GM18507 (cell line): ENCODE results near the gene SIRT4.
"Not testable (repeated sequence)": the region's sequence is repeated elsewhere in the genome, so short reads cannot be mapped to it uniquely, and the experiment has no call there.

Experiments used
- DNase-seq: peaks from one replicate; pipeline ENCODE4 v3.0.0; 2011; ENCODE audit warnings: low read depth; ENCODE audit not compliant: insufficient read length; ENCODE audit errors: extremely low spot score
- FAIRE-seq: peaks from 2 replicates; lab custom pipeline; 2011; peaks lifted over from hg19 to GRCh38; lab: Jason Lieb, UNC

Gene SIRT4, protein sequence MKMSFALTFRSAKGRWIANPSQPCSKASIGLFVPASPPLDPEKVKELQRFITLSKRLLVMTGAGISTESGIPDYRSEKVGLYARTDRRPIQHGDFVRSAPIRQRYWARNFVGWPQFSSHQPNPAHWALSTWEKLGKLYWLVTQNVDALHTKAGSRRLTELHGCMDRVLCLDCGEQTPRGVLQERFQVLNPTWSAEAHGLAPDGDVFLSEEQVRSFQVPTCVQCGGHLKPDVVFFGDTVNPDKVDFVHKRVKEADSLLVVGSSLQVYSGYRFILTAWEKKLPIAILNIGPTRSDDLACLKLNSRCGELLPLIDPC

GRCh38 chr12:120301962-120302815 lies at the start of gene SIRT4:
Gene SIRT4 (plus strand): TSS chr12:120302321. CDS start chr12:120303562, 1,241 bp downstream.
- FAIRE-seq, result peak; percentile 98
- DNase-seq, result peak; percentile 83

GRCh38 chr12:120253313-120253712 lies 48.8 kb upstream of the SIRT4 start:
- not testable (repeated sequence) for DNase-seq, FAIRE-seq

- FAIRE-seq, result no peak
- DNase-seq, result no peak
Observed at GRCh38 chr12:120254809-120255208, 47.3 kb upstream of the SIRT4 start.

DNA sequence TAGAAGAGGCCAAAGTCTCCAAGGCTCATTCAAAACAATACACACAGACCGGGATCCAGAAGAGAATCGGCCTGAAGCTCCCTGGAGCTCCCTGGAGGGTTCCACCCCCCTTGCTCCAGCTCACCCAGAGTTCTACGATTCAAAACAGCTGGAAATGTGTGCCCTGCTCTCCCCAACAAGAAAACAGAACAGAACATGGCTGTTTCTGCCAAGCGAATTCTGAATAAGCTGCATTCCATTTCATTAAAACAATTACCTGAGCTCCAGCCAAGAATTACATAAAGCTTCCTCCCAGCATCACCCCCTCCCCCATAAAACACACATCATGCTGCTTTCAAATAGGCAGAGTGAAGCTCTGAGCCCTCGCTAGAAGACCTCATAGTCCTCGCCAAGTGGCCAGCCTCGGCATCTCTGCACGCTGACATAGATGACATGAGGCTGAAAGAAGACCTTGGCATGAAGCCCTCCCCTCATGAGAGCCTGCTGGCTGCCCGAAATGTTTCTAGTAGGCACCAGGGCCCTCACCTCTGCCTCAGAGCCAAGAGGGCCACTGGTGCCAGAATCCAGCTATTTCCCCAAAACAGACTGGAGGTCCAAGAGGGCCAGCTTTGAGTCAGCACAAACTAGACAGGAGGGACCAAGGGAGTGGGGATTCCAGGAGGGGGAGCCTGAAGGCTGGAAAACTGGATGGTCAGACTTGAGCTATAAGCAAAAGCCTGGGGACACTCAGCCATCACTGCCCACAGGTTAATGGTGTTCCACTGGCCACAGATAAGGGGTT lies 44.9 kb upstream of the SIRT4 start:
- DNase-seq (no peak), FAIRE-seq (no peak)

GRCh38 chr12:120258323-120258896 lies 43.7 kb upstream of the SIRT4 start:
- FAIRE-seq, result no peak

GRCh38 chr12:120259418-120260202 lies 42.5 kb upstream of the SIRT4 start:
- no peak for FAIRE-seq
- DNase-seq, result no peak

More at GRCh38 chr12:120258323-120258896, 43.7 kb upstream of the SIRT4 start:
- DNase-seq, result no peak

GRCh38 chr12:120260607-120261006 lies 41.5 kb upstream of the SIRT4 start:
- DNase-seq (no peak), FAIRE-seq (no peak)

DNA sequence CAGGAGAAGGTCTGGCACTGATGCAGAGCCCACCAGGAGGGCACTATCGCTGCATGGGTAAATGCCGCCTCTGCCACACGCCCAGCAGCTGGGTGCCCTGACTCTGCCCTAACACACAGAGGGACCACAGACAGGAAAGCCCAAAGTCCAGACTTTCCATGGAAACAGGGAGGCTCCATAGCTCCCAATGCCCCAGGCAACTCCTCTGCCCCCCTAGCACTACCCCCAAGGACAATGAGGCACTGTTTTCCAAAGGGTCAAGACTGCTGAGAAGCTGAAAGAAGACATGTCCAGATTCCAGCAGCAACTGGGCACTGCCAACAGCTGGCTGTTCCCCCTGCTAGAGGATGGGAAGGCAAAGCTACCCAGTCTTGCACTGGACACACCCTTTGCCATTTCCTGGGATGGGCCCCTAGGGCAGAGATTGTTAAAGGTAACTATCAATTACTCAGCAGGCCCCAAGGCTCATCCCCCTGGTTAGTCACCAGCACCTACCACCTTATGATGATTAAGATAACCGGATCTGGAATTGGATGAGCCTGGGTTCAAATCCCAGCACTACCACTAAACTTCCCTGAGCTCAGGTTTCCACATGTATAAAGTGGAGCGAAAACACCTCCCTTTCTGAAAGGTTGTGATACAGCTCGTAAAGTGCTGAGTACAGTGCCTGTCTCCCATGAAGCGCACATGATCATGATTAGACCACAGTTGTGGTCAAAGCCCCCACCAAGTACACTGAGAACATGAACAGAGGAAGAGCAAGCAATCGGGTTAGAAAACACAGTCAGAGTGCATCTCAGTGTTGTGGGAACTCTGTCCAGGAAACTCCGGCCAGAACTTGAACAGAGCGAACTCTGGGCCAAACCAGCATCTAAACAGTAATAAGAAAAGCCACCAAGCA lies 39.9 kb upstream of the SIRT4 start:
- no peak for FAIRE-seq

GRCh38 chr12:120262852-120263747 lies 39.0 kb upstream of the SIRT4 start:
- FAIRE-seq (no peak), DNase-seq (no peak)

More for the DNA sequence above, 39.9 kb upstream of the SIRT4 start:
- DNase-seq, result no peak

- DNase-seq, result no peak
- FAIRE-seq, result no peak
Observed at GRCh38 chr12:120263748-120264085, 38.4 kb upstream of the SIRT4 start.

GRCh38 chr12:120264086-120264903 lies 37.8 kb upstream of the SIRT4 start:
- DNase-seq (no peak), FAIRE-seq (no peak)

DNA sequence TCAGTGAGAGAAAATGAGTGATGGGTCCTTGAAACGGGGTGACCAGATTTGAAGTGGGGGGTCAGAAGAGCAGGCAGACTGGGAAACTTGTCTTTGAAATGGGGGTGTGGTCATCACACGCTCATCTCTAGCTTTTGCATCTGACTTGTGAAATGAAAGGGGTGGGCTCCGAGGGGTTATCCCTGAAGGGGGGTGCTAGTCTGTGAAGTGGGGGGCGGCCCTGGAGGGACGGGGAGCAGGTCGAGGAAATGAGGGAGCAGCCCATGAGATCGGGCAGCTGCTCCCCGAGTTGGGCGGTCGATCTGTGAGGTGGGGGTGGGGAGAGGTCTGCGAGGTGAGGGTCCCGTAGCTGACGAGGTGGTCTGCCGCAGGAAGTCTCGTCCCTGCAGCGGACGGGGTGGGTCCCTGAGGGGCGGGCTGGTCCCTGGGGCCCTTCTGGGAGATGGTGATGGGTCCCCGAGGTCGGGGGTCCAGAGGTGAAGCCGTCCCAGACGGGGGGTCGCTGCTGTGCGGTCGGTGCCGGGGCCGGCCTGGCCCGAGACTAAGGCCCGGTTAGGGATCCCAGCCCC lies 37.1 kb upstream of the SIRT4 start:
- no peak for FAIRE-seq
- no peak for DNase-seq

DNA sequence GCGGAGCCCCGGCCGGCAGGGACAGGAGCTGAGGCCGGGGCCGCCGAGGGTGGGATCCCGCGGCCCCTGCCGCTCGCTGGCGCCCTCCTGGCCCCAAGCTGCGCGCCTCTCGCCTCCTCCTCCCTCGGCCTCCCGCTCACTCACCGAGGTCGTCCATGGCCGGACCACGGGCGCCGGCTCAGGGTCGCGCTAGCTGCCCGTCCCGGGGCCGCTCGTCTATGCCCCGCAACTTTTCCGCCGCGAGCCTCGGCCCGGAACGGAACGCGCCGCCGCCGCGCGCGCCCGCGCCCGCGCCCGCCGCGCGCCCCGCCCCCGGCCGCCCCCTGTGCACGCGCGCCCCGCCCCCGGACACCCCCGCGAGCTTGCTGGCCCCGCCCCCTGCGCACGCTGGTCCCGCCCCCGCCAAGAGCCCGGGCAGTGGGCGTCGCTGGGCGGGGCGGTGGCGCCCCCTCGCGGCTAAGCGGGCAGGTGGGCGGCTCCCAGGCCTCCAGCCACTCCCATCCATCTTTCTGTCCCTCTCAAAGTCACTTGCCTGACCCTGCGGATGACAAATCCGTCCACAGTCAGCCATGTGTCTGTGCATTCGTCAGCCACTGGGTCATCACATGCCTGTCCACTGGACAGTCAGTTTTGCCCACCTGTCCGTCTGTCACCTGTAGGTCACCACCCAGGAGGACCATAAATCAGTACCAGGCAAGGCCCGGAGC lies 36.5 kb upstream of the SIRT4 start, which contains the start of gene PXN:
TSS of gene PXN (minus strand) at position 258 of the 707 bp plus-strand sequence. CDS start at position 157, 101 bp downstream.
- DNase-seq, result peak; percentile 92

GRCh38 chr12:120266180-120266870 lies 35.8 kb upstream of the SIRT4 start:
- DNase-seq (no peak), FAIRE-seq (no peak)

More for the DNA sequence above, 36.5 kb upstream of the SIRT4 start, which contains the start of gene PXN:
- peak; percentile 44 for FAIRE-seq
